NCI-H1694 treated with DMSO at 0.1 percent for 48 hours (cell line): ENCODE measurements around the gene NAPG.
"Not testable (repeated sequence)": the region's sequence is repeated elsewhere in the genome, so short reads cannot be mapped to it uniquely, and the experiment has no call there.

ENCODE experiments used
- DNase-seq: peaks from one replicate; lab custom pipeline; 2025; lab: John Stamatoyannopoulos, UW

NAPG gene

GRCh38 chr18:10525697-10526560, at the start of gene NAPG:
Gene NAPG, plus strand, starts transcription at chr18:10526027. Its CDS starts 76 bp downstream, at chr18:10526103.
- peak; percentile 82 for DNase-seq

GRCh38 chr18:10476338-10476791, 49.5 kb upstream of the NAPG start:
- peak; percentile 64 for DNase-seq

- no peak for DNase-seq
These were observed 48.5 kb upstream of the NAPG start for GRCh38 chr18:10477121-10477862.

- no peak for DNase-seq
These were observed 48.0 kb upstream of the NAPG start for GRCh38 chr18:10477863-10478260.

GRCh38 chr18:10481831-10482230, 44.0 kb upstream of the NAPG start:
- no peak for DNase-seq

GRCh38 chr18:10482363-10482984, 43.4 kb upstream of the NAPG start:
- no peak for DNase-seq

GRCh38 chr18:10482985-10483949, 42.6 kb upstream of the NAPG start:
- DNase-seq: no peak

GRCh38 chr18:10485475-10485874, 40.4 kb upstream of the NAPG start:
- no peak for DNase-seq

GRCh38 chr18:10486362-10486761, 39.5 kb upstream of the NAPG start:
- no peak for DNase-seq

GRCh38 chr18:10487154-10487553, 38.7 kb upstream of the NAPG start:
- DNase-seq: peak; percentile 18

GRCh38 chr18:10488017-10488416, 37.8 kb upstream of the NAPG start:
- DNase-seq: no peak

GRCh38 chr18:10490401-10491165, 35.2 kb upstream of the NAPG start:
- DNase-seq: no peak

GRCh38 chr18:10495936-10496335, 29.9 kb upstream of the NAPG start:
- no peak for DNase-seq

- no peak for DNase-seq
These were observed 28.5 kb upstream of the NAPG start for GRCh38 chr18:10497206-10497749.

- no peak for DNase-seq
These were observed 26.6 kb upstream of the NAPG start for GRCh38 chr18:10499230-10499629.

GRCh38 chr18:10500038-10500437, 25.8 kb upstream of the NAPG start:
- no peak for DNase-seq

GRCh38 chr18:10504723-10505122, 21.1 kb upstream of the NAPG start:
- DNase-seq: no peak

GRCh38 chr18:10505892-10506291, 19.9 kb upstream of the NAPG start:
- not testable (repeated sequence) for DNase-seq

- no peak for DNase-seq
These were observed 17.2 kb upstream of the NAPG start for GRCh38 chr18:10508591-10508990.

- no peak for DNase-seq
These were observed 14.6 kb upstream of the NAPG start for GRCh38 chr18:10511236-10511635.
